PFSK-1 (cell line): Measurements from ENCODE around the gene HAUS3.

Experiments
- FOXP2 ChIP-seq: optimal IDR thresholded peaks from 2 replicates; pipeline ENCODE3; 2011; ENCODE audit warnings: borderline replicate concordance, control low read depth, inconsistent platforms; ENCODE audit not compliant: insufficient read depth; ENCODE audit errors: extremely low read length, extremely low read depth
- POLR2AphosphoS5 ChIP-seq: IDR thresholded peaks from 2 replicates; pipeline ENCODE4 v1.6.1; 2012; ENCODE audit warnings: low read depth, mild to moderate bottlenecking, control low read depth, low read length, moderate library complexity
- TAF1 ChIP-seq: IDR thresholded peaks from 2 replicates; pipeline ENCODE4 v1.6.1; 2012; ENCODE audit warnings: low read length, control low read depth, borderline replicate concordance; ENCODE audit not compliant: insufficient read depth
- TF ChIP-seq, protein P1 (sequence below), 2 experiments: IDR thresholded peaks; 2 replicates each; pipeline versions ENCODE4 v1.6.1 to v1.8.0; 2011 to 2012; ENCODE audit warnings: low read depth in 2 of 2, low read length in 2 of 2, control low read depth in 1 of 2, inconsistent platforms in 1 of 2, mild to moderate bottlenecking in 1 of 2, moderate library complexity in 1 of 2; ENCODE audit not compliant: insufficient read depth in 1 of 2

DNA sequence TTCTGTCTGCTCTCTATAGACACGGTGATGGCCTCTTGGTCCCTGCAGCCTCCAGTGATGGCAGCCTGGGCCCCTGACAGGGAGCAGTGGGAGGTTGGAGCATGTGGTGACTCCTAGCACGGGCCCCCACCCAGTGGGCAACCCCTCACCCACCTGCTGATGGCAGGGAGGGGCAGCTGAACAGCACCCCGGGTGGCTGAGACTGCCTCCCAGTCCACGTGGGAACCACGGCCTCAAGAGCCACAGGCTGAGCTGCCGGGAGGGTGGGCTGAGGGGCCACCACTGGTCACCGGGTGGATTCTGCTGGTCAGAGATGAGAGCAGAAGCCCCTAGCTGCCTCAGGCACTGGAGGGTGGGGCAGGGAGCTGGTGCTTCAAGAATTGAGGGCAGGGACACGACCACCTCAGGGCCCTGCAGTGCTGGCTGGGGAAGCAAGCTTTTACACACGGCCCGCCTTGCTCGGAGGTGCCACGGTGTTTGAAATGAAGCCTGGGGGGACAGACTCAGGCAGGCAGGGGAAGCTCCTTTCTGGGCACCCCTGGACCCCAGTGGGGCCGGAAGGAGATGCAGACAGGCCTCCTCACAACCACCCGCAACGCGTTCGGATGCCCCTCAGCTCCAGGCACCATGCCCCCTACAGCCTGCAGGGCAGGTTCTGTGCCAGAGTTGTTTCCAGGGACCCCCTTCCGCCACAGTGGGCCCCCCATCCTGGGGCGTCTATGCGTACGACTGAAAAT, 6.3 kb upstream of the HAUS3 start:
- TF ChIP-seq POLR2AphosphoS5 (no peak), TAF1 (no peak), FOXP2 (no peak)
- TF ChIP-seq, protein P1, sequence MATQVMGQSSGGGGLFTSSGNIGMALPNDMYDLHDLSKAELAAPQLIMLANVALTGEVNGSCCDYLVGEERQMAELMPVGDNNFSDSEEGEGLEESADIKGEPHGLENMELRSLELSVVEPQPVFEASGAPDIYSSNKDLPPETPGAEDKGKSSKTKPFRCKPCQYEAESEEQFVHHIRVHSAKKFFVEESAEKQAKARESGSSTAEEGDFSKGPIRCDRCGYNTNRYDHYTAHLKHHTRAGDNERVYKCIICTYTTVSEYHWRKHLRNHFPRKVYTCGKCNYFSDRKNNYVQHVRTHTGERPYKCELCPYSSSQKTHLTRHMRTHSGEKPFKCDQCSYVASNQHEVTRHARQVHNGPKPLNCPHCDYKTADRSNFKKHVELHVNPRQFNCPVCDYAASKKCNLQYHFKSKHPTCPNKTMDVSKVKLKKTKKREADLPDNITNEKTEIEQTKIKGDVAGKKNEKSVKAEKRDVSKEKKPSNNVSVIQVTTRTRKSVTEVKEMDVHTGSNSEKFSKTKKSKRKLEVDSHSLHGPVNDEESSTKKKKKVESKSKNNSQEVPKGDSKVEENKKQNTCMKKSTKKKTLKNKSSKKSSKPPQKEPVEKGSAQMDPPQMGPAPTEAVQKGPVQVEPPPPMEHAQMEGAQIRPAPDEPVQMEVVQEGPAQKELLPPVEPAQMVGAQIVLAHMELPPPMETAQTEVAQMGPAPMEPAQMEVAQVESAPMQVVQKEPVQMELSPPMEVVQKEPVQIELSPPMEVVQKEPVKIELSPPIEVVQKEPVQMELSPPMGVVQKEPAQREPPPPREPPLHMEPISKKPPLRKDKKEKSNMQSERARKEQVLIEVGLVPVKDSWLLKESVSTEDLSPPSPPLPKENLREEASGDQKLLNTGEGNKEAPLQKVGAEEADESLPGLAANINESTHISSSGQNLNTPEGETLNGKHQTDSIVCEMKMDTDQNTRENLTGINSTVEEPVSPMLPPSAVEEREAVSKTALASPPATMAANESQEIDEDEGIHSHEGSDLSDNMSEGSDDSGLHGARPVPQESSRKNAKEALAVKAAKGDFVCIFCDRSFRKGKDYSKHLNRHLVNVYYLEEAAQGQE (IDR thresholded peaks at IDR 0.05; ENCODE audit: insufficient read depth in 1 of 2, low read depth in 2 of 2, low read length in 2 of 2): no peak
